ENCODE data around the gene KCNJ9. TPM values are rescaled to one million over a fixed set of nuclear protein-coding genes. Genes with fewer than 3 reads are reported as not detected.

Gene KCNJ9
- total and polyA plus RNA-seq, 2 of the 13 experiments (the other 11 are each of a cell fraction or from before 2014, with no cell fraction given): not detected

- TF ChIP-seq ZNF318 (CRISPR knock-in tag; IDR thresholded peaks at IDR 0.05) (no peak), RCOR2 (CRISPR knock-in tag; IDR thresholded peaks at IDR 0.05) (0 out of 2 replicates have a peak, but pooled peaks have one; percentile 33), XBP1 (CRISPR knock-in tag; IDR thresholded peaks at IDR 0.05) (no peak), U2AF2 (IDR thresholded peaks at IDR 0.05; ENCODE audit: low read depth, low read length) (no peak), DNMT1 (CRISPR knock-in tag; IDR thresholded peaks at IDR 0.05) (no peak), MED1 (CRISPR knock-in tag; IDR thresholded peaks at IDR 0.05) (peak; percentile 49; the same call in 1 of the 2 replicates), ZFP36L2 (CRISPR knock-in tag; IDR thresholded peaks at IDR 0.05) (no peak), EEA1 (CRISPR knock-in tag; IDR thresholded peaks at IDR 0.05; ENCODE audit: borderline replicate concordance) (no peak), TRAFD1 (CRISPR knock-in tag; IDR thresholded peaks at IDR 0.05; ENCODE audit: borderline replicate concordance) (no peak), LRRFIP1 (CRISPR knock-in tag; conservative IDR thresholded peaks at IDR 0.05) (no peak), HES4 (CRISPR knock-in tag; IDR thresholded peaks at IDR 0.05; ENCODE audit: borderline replicate concordance) (no peak), ZNF235 (CRISPR knock-in tag; IDR thresholded peaks at IDR 0.05; ENCODE audit: borderline replicate concordance) (no peak), RFX3 (CRISPR knock-in tag; IDR thresholded peaks at IDR 0.05) (no peak), MTA3 (CRISPR knock-in tag; IDR thresholded peaks at IDR 0.05) (no peak), HNF4G (IDR thresholded peaks at IDR 0.05; ENCODE audit: borderline replicate concordance, low read depth, low read length) (0 out of 2 replicates have a peak, but pooled peaks have one; percentile 9), HNF4G (CRISPR knock-in tag; IDR thresholded peaks at IDR 0.05; ENCODE audit: borderline replicate concordance, low read depth) (no peak), ZNF749 (CRISPR knock-in tag; IDR thresholded peaks at IDR 0.05; ENCODE audit: borderline replicate concordance) (no peak)
Measured at GRCh38 chr1:160053548-160054365, 27.6 kb upstream of the KCNJ9 start (continued).
